ENCODE results near the gene AHCYL2. TPM values are rescaled to one million over a fixed set of nuclear protein-coding genes. Genes with fewer than 3 reads are reported as not detected.
A peak's percentile ranks its signal among the peaks of the same experiment; 100 is the strongest.
"Not testable (repeated sequence)": the region's sequence is repeated elsewhere in the genome, so short reads cannot be mapped to it uniquely, and the experiment has no call there.

AHCYL2 gene
- total RNA-seq, 8 experiments from 2014 or later = 8.5 to 123 (median 23.8) TPM

DNA sequence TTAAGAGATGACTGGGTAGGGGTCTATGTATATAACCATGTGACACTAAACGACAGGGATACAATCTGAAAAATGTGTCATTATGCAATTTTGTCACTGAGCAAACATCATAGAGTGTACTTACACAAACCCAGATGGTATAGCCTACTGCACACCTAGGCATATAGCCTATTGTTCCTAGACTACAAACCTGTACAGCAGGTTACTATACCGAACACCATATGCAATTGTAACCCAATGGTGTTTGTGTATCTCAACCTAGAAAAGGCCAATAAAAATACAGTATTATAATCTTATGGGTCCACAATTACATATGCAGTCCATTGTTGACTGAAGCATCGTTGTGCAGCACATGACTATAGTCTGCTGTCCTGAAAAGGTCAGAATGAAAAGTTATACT lies 232.3 kb downstream of the AHCYL2 start:
- no peak overlapping the region for H3K27ac ChIP-seq
- 70 to 100% (median 91%) methylated on average over 1 to 3 of the region's 3 CpGs; no CpG with 5 or more reads in 2 of the 10 experiments for WGBS, 10 experiments
- no peak for ATAC-seq (replicated peaks in 6 of 8)
- in situ Hi-C loops (cut with MboI; ENCODE audit: low pct_unique_long_range_greater_than_20kb in 2 of 9, low sequenced_read_pairs in 9 of 9, unreplicated experiment in 9 of 9) = loop anchor here in 4 of 9 experiments (25.0 kb wide), 1 partner anchor 245 kb away; no protein-coding TSS in a partner anchor
- H3K4me1 ChIP-seq (replicated peaks in 1 of 2) = peaks cover 0 to 2% of the 10 kb centered on the region in 2 donors
- no peak overlapping the region for H3K4me3 ChIP-seq

DNA sequence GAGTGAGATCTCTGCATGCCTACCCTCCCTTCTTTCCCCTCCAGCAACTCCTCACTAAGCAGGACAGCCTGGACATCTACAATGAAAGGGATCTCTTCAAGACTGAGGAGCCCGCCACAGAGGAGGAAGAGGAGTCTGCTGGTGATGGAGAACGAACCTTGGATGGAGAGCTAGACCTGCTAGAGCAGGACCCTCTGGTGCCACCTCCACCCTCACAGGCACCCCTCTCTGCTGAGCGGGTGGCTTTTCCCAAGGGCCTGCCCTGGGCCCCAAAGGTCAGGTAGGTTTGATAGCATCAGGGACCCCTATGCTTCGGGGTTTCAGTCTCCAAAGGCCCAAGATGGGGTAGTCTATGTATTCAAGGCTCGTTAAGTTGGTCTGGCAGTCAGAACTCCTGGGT lies 233.3 kb downstream of the AHCYL2 start:
- no peak for ATAC-seq (replicated peaks in 6 of 8)
- Histone ChIP-seq H3K4me3 (no peak overlapping the region), H3K4me1 (replicated peaks in 1 of 2) (peaks cover 0 to 2% of the 10 kb centered on the region in 2 donors), H3K27ac (no peak overlapping the region)
- in situ Hi-C loops (cut with MboI; ENCODE audit: low pct_unique_long_range_greater_than_20kb in 2 of 9, low sequenced_read_pairs in 9 of 9, unreplicated experiment in 9 of 9) = loop anchor here in 4 of 9 experiments (25.0 kb wide), 1 partner anchor 246 kb away; no protein-coding TSS in a partner anchor
- 96 to 100% (median 100%) methylated on average over 1 to 5 of the region's 5 CpGs; no CpG with 5 or more reads in 5 of the 10 experiments for WGBS, 10 experiments

DNA sequence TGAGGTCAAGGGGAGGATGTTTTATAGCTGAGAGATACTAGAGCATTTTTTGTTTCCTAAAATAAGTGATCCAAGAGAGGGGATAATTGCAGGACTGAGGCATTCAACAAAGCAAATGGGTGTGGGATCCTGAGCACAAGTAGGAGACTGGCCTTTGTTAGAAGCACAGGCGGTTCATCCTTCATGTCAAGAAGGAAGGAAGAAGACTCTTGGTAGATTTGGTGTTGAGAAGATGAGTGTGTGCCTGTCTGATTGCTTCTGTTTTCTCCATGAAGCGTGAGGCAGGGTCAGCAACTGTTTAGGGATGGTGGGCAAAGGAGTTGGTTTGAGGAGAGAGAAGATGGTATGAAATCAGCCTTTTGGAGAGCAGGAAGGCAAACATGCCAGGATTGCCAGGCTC lies 237.0 kb downstream of the AHCYL2 start:
- ATAC-seq (replicated peaks in 6 of 8) = no peak
- H3K27ac ChIP-seq = no peak overlapping the region
- 83 to 100% (median 94%) methylated on average over 1 to 2 of the region's 2 CpGs; no CpG with 5 or more reads in 3 of the 10 experiments for WGBS, 10 experiments
- no peak overlapping the region for H3K4me3 ChIP-seq
- H3K4me1 ChIP-seq (replicated peaks in 1 of 2) = no peaks in the 10 kb centered on the region
- in situ Hi-C loops (cut with MboI; ENCODE audit: low pct_unique_long_range_greater_than_20kb in 2 of 9, low sequenced_read_pairs in 9 of 9, unreplicated experiment in 9 of 9) = loop anchor here in 4 of 9 experiments (25.0 kb wide), 1 partner anchor 250 kb away; no protein-coding TSS in a partner anchor

DNA sequence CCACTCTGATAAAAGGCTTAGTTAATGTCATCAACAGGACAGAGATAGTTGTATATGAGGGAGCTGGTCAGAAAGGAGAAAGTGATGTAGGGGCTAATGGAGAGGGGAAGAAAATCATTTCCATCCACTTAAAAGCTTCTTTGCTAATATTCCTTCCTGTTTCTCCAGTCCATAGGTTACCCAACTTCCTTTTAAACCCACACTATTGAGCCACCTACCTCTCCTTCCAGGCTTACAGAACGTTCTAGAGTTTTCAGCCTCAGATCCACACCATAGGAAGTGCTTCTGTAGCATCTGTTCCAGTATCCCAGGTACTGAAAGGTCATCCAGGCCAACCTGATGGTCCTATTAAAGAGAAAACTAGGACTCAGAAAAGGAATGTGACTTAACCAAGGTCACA lies 237.6 kb downstream of the AHCYL2 start:
- in situ Hi-C loops (cut with MboI; ENCODE audit: low pct_unique_long_range_greater_than_20kb in 2 of 9, low sequenced_read_pairs in 9 of 9, unreplicated experiment in 9 of 9) = loop anchor here in 4 of 9 experiments (25.0 kb wide), 1 partner anchor 250 kb away; no protein-coding TSS in a partner anchor
- no peak for ATAC-seq (replicated peaks in 6 of 8)

DNA sequence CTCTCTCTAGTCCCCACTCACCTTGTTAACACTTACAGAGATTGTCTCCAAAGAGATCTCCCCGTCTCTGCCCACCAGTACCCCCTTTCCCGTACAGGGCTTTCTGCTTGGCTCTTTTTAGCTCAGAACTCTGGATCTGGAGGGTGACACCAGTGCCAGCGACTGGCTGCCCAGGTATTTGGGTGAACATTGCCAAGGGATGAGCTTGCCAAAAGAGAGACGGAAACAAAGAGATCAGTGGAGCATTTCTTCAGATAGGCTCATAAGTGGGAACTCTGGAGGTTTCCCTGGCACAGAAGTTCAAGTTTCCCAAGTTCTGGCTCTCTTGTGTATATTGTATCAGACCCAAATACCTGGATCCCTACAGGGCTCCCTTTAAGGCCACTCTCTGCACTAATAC lies 239.4 kb downstream of the AHCYL2 start:
- in situ Hi-C loops (cut with MboI; ENCODE audit: low pct_unique_long_range_greater_than_20kb in 2 of 9, low sequenced_read_pairs in 9 of 9, unreplicated experiment in 9 of 9) = loop anchor here in 4 of 9 experiments (25.0 kb wide), 1 partner anchor 252 kb away; no protein-coding TSS in a partner anchor
- WGBS, 10 experiments = 80 to 100% methylated on average over 1 of the region's 4 CpGs; no CpG with 5 or more reads in 8 of the 10 experiments
- no peak overlapping the region for H3K27ac ChIP-seq
- ATAC-seq (replicated peaks in 6 of 8) = no peak
- H3K4me3 ChIP-seq = no peak overlapping the region
- no peaks in the 10 kb centered on the region for H3K4me1 ChIP-seq (replicated peaks in 1 of 2)

More for the DNA sequence above, 237.6 kb downstream of the AHCYL2 start:
- Histone ChIP-seq H3K4me3 (no peak overlapping the region), H3K4me1 (replicated peaks in 1 of 2) (no peaks in the 10 kb centered on the region), H3K27ac (no peak overlapping the region)
- WGBS, 10 experiments = 60 to 88% (median 79%) methylated on average over 1 of the region's 1 CpG; no CpG with 5 or more reads in 6 of the 10 experiments

DNA sequence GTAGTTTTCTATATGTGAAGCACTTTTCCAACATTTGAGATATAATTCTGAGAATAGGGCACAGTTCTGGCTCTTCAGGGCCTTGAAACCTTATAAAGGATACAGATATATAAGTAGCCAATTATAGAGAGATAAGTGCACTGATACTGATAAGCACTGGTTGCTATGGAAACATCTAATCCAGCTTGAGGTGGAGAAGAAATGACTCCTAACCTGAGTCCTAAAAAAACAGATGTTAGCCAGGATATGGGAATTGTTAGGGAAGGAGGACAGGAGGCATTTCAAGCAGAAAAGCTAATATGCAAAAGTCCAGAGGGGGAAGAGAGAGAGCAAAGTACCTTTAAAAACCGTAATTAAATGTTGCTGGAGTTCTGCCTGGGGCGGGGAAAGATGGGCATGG lies 240.2 kb downstream of the AHCYL2 start:
- no peak for ATAC-seq (replicated peaks in 6 of 8)
- in situ Hi-C loops (cut with MboI; ENCODE audit: low pct_unique_long_range_greater_than_20kb in 2 of 9, low sequenced_read_pairs in 9 of 9, unreplicated experiment in 9 of 9) = loop anchor here in 4 of 9 experiments (25.0 kb wide), 1 partner anchor 253 kb away; no protein-coding TSS in a partner anchor

DNA sequence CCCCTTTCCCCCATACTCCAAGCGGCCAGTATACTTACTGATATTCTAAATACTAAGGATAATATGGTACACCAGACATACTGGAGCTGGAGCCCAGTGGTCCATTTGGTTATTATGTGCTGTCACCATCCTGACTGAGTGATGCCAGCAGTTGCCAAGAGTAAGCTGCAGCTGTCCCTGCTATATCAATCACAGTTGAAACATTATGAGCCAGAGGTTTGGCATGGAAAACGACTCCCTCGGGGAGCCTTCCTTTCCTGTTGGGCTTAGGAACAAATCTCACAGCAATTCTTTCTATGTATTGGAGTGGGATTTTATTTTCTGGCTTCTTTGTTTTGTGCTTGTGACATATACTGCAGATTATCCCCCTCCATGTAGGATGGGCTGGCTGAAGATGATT lies 242.0 kb downstream of the AHCYL2 start:
- H3K4me1 ChIP-seq (replicated peaks in 1 of 2) = no peaks in the 10 kb centered on the region
- no peak for ATAC-seq (replicated peaks in 6 of 8)
- in situ Hi-C loops (cut with MboI; ENCODE audit: low pct_unique_long_range_greater_than_20kb in 2 of 9, low sequenced_read_pairs in 9 of 9, unreplicated experiment in 9 of 9) = loop anchor here in 4 of 9 experiments (25.0 kb wide), 1 partner anchor 254 kb away; no protein-coding TSS in a partner anchor
- no peak overlapping the region for H3K4me3 ChIP-seq
- WGBS, 10 experiments = 67 to 100% (median 94%) methylated on average over 1 to 3 of the region's 3 CpGs; no CpG with 5 or more reads in 3 of the 10 experiments
- H3K27ac ChIP-seq = no peak overlapping the region

More for the DNA sequence above, 240.2 kb downstream of the AHCYL2 start:
- WGBS, 10 experiments = 64 to 100% (median 80%) methylated on average over 1 to 2 of the region's 2 CpGs; no CpG with 5 or more reads in 3 of the 10 experiments
- Histone ChIP-seq H3K27ac (no peak overlapping the region), H3K4me1 (replicated peaks in 1 of 2) (no peaks in the 10 kb centered on the region), H3K4me3 (no peak overlapping the region)

DNA sequence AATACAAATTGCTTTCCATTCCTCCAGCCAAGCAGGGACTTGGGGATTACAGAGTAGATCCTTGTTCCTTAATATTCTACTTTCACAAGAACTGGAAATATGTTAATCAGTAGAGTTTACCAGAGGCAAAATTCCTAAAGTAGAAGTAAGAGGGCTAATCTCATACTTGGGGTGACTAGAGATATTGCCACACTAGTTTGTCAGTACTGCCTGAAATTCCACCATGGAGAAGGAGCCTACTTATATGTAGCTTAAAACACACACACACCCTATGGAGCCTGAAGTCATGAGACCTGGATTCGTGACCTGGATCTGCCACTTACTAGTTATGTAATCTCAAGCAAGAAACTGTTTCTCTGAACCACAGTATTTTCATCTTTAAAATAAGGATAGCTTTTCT lies 243.3 kb downstream of the AHCYL2 start:
- ATAC-seq (replicated peaks in 6 of 8) = peak in 3 of 8 experiments; percentile 25 to 58 (median 49)
- in situ Hi-C loops (cut with MboI; ENCODE audit: low pct_unique_long_range_greater_than_20kb in 2 of 9, low sequenced_read_pairs in 9 of 9, unreplicated experiment in 9 of 9) = loop anchor here in 4 of 9 experiments (25.0 kb wide), 1 partner anchor 256 kb away; no protein-coding TSS in a partner anchor
- Histone ChIP-seq H3K4me3 (no peak overlapping the region), H3K27ac (no peak overlapping the region), H3K4me1 (replicated peaks in 1 of 2) (no peaks in the 10 kb centered on the region)
- 67 to 100% (median 100%) methylated on average over 1 of the region's 1 CpG; no CpG with 5 or more reads in 5 of the 10 experiments for WGBS, 10 experiments

DNA sequence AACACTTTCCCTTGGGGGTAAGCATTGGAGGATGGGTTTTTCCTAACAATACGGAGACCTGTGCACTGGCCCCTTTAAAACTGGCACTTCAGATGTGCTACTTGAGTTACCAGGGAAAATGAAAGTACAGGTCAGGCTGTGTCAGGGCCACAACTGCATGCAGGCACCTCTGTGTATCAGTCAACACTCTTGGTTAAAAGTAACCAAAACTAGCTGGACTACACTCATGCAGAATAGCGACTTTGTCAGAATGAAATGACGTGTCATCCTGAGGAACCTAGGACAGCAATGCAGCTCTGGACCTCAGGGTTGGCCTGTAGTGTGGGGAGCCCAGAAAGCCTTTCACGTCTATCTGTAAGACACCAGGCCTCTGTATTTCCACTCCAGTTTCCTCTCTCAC lies 243.7 kb downstream of the AHCYL2 start:
- Histone ChIP-seq H3K4me3 (no peak overlapping the region), H3K4me1 (replicated peaks in 1 of 2) (no peaks in the 10 kb centered on the region), H3K27ac (no peak overlapping the region)
- in situ Hi-C loops (cut with MboI; ENCODE audit: low pct_unique_long_range_greater_than_20kb in 2 of 9, low sequenced_read_pairs in 9 of 9, unreplicated experiment in 9 of 9) = loop anchor here in 4 of 9 experiments (25.0 kb wide), 1 partner anchor 256 kb away; no protein-coding TSS in a partner anchor
- WGBS, 10 experiments = 80 to 100% (median 92%) methylated on average over 1 to 2 of the region's 4 CpGs; no CpG with 5 or more reads in 5 of the 10 experiments
- ATAC-seq (replicated peaks in 6 of 8) = no peak

DNA sequence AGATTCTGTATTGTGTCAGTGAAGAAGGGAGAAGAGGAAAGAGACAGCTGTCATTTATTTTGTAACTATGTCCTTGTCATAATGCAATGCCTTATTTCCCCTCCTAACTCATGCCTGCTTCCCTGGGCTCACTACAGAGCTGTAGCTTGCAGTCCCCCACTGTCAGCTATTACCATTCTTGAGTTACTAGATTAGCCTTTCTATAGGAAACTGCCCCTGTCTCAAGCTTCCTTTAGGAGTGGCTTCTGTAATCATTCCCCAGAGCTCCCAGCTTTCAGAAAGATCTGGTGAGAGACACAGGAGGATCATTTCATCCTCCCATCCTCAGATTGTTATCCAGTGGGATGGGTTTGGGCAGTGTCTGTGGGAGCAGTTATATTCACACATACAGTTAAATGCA lies 245.1 kb downstream of the AHCYL2 start:
- H3K27ac ChIP-seq = no peak overlapping the region
- H3K4me1 ChIP-seq (replicated peaks in 1 of 2) = no peaks in the 10 kb centered on the region
- no peak for ATAC-seq (replicated peaks in 6 of 8)
- H3K4me3 ChIP-seq = no peak overlapping the region
- in situ Hi-C loops (cut with MboI; ENCODE audit: low pct_unique_long_range_greater_than_20kb in 2 of 9, low sequenced_read_pairs in 9 of 9, unreplicated experiment in 9 of 9) = loop anchor here in 5 of 9 experiments (10.0 to 25.0 kb wide), 3 partner anchors 105 to 258 kb away; partner anchors contain the start of gene AHCYL2 (in 1 of the 5)

DNA sequence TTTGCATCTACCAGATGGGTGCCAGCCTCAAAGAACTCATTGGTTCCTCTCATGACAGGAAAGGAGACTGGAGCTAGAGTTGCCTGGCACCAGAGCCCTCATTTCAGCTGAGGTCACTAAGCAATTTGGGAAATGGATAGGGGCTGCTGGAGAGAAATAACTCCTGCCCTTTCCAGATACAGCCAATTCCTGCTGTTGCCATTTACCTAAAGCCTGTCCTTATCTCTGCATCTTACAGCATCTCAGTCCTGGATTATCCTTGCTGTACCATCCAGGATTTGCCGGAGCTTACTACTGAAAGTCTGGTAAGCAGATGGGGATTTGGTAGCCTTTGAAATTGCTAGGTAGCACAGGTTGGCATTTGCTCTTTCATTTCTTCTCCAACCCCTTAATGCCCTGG lies 245.6 kb downstream of the AHCYL2 start:
- in situ Hi-C loops (cut with MboI; ENCODE audit: low pct_unique_long_range_greater_than_20kb in 2 of 9, low sequenced_read_pairs in 9 of 9, unreplicated experiment in 9 of 9) = loop anchor here in 5 of 9 experiments (10.0 to 25.0 kb wide), 3 partner anchors 106 to 258 kb away; partner anchors contain the start of gene AHCYL2 (in 1 of the 5)
- no peak overlapping the region for H3K27ac ChIP-seq

DNA sequence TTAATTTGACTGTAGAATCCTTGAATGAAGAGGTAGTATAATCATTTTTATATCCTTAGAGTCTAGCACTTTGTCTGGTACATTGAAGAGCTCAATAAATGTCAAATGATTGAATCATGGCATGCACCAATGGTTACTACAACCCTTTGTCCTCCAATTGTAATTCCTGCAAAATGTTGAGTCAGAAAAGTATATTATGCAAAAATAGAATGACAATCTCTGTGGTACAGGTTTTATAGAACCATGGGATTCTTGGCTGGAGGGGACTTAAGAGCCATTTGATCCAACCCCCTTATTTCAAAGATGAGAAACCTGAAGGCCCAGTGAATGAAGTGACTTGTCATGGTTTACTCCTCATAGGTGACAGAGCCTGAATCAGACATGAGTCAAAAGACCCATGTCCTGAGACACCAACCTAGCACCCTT lies 246.6 kb downstream of the AHCYL2 start:
- Histone ChIP-seq H3K4me3 (no peak overlapping the region), H3K4me1 (replicated peaks in 1 of 2) (no peaks in the 10 kb centered on the region), H3K27ac (no peak overlapping the region)
- in situ Hi-C loops (cut with MboI; ENCODE audit: low pct_unique_long_range_greater_than_20kb in 2 of 9, low sequenced_read_pairs in 9 of 9, unreplicated experiment in 9 of 9) = loop anchor here in 5 of 9 experiments (10.0 to 25.0 kb wide), 3 partner anchors 107 to 259 kb away; partner anchors contain the start of gene AHCYL2 (in 1 of the 5)
- ATAC-seq (replicated peaks in 6 of 8) = no peak

More for the DNA sequence above, 245.6 kb downstream of the AHCYL2 start:
- Histone ChIP-seq H3K4me3 (no peak overlapping the region), H3K4me1 (replicated peaks in 1 of 2) (no peaks in the 10 kb centered on the region)
- 11 to 100% (median 71%) methylated on average over 1 of the region's 1 CpG; no CpG with 5 or more reads in 6 of the 10 experiments for WGBS, 10 experiments
- no peak for ATAC-seq (replicated peaks in 6 of 8)

DNA sequence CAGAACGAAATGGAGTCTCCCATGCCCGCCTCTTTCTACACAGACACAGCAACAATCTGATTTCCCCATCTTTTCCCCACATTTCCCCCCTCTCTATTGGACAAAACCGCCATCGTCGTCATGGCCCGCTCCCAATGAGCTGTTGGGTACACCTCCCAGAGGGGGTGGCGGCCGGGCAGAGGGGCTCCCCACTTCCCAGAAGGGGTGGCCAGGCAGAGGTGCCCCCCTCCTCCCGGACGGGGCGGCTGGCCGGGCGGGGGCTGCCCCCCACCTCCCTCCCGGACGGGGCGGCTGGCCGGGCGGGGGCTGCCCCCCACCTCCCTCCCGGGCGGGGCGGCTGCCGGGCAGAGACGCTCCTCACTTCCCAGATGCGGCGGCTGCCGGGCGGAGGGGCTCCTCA lies 251.1 kb downstream of the AHCYL2 start:
- ATAC-seq (replicated peaks in 6 of 8); H3K27ac ChIP-seq; H3K4me1 ChIP-seq (replicated peaks in 1 of 2); H3K4me3 ChIP-seq: not testable (repeated sequence)
- in situ Hi-C loops (cut with MboI; ENCODE audit: low pct_unique_long_range_greater_than_20kb in 2 of 9, low sequenced_read_pairs in 9 of 9, unreplicated experiment in 9 of 9) = loop anchor here in 1 of 9 experiments (10.0 kb wide), 2 partner anchors 111 to 251 kb away; partner anchors contain the start of gene AHCYL2
- no CpG with 5 or more reads among the region's 27 CpGs for WGBS, 10 experiments
